Measurements from ENCODE around the gene MAL.

MAL gene

DNA sequence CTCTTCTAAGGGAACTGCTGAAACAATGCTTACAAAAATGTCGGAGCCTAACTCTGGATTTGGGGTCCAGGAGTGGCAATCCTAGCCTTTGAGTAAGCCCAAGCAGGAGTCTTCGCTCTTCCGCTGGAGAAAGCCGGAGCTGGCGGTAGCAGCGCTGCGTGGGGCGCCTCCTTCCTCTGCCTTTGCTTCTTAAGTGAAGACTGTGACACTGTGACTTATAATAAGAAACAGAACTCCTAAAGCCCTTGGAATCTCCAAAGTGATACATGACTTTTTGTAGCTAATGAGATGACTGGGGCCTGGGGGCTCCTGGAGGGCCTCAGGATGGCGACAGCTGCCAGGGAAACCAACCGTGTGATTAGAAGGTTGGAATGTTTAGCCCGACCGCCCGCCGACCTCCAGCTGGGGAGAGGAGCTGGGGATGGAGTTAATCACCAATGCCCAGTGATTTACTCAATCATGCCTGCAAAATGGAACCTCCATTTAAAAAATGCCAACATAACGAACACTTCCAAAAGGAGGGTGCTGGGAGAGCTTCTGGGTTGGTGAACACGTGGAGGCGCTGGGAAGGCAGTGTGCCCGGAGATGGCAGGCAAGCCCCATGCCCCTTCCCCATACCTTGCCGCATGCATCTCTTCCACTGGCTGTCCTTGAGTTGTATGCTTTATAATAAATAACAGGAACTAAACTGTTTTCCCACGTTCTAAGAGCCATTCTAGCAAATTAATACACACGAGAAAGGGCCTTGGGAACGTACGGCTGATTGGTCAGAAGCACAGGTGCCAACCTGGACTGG is 29.0 kb upstream of the MAL start:
- DNase-seq = peak; percentile 1

- DNase-seq = no peak
Observed at GRCh38 chr2:94997981-94998930, 27.3 kb upstream of the MAL start.

DNA sequence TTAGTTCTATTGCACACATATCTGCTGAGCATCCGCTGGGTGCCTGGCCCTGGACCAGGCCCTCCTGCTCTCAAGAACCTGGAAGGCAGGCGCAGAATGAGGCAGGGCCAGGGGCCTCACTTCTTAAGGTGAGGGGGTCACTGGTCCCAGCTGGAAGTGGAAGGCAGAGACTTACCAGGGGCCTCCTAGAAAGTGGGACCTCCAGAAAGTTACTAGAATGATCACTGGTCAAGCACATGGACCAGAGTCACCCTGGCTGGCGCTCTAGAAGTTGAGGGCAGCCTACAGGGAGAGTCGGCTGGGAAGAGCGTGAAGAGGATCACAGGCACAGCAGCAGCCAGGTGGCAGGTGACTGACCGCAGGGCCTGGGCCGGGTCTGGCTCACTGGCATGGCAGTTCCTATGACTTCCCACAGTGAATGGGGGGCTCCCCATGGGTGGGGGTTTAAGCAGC is 26.1 kb upstream of the MAL start:
- DNase-seq = no peak

DNA sequence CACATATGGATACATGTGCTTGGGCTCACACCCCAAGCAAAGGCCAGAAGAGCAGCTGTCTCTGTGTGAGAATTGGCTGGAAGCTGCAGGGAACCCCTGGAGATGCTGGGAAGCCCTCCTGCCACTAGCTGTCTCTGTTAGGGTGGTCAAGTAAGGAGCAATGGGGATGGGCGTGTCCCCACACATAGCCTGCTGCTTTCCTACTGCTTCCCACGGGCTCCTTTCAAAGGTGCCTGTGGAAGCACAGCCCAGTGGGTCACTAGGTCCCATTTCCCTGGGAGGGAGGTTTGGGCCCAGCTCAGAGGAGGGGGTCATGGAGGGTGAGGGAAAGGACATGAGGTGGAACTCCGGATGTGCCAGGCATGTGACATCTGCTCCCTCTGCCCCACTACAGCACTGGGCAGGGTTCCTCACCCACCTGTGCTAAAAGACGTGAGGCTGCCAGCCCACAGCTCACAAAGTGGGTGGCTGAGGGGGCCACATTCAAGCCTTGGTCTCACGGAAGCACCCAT is 24.4 kb upstream of the MAL start:
- no peak for DNase-seq

DNA sequence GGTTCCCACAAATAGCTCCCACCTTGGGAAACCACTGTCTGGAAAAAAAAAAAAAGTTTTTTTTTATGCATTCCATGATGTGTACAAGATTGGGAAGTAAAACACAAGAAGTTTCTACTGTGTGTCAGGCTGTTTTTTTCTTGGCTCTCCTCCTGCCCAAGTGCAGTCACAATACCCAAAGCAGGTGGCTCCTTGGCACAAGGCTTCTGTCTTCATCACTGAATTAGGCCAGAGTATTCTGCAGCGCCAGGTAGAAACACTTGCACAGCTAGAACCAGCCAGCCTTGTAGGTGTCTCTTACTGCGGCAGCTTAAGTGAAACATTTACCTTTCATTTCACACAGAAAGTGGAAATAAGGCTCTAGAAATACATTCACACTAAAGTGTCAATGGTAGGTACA is 23.8 kb upstream of the MAL start:
- no peak for DNase-seq

GRCh38 chr2:95002498-95002897 is 23.0 kb upstream of the MAL start:
- no peak for DNase-seq

- no peak for DNase-seq
Observed at GRCh38 chr2:95004287-95004686, 21.2 kb upstream of the MAL start.

DNA sequence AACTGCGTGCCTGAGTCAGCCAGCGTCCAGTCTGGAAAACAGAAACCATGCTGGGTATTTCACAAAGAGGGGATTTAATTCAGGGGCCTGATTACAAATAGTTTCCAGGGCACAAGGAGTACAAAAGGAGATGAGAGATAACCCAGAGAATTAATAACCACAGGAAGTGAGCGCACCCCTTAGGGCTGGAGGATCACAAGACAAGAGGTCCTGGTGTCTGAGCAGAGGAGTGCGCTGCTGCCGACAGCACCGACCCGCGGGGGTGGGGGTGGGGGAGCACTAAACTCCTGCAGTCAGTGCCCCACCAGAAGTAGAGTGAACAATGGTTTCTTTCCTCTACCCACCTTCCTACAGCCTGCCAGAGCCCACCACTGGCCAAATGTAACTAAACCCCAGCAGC is 20.8 kb upstream of the MAL start:
- no peak for DNase-seq

- no peak for DNase-seq
Observed at GRCh38 chr2:95005726-95006125, 19.8 kb upstream of the MAL start.

GRCh38 chr2:95006588-95006987 is 18.9 kb upstream of the MAL start:
- no peak for DNase-seq

- DNase-seq = no peak
Observed at GRCh38 chr2:95007031-95007609, 18.4 kb upstream of the MAL start.

GRCh38 chr2:95007822-95008221 is 17.7 kb upstream of the MAL start:
- DNase-seq = no peak

DNA sequence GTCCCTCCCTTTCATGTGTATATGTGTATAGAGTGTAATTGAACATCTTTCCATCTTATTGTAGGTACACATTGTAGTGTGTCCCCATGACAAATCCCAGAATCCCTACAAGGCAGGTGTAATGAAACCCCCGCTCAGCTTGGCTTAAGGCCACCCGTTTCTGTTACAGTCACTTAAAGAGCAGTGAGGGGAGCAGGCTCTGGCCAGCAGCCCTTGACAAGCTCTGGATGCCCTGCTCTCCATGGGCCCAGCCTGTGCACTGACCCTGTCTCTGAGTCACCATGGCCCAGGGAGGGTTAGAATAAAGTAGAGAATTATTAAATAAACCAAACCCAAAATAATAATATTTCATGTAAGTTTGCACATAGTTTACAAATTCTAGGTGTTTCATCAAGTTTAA is 17.2 kb upstream of the MAL start:
- DNase-seq = no peak

- DNase-seq = no peak
Observed at GRCh38 chr2:95008996-95009395, 16.5 kb upstream of the MAL start.

- no peak for DNase-seq
Observed at GRCh38 chr2:95009412-95009811, 16.1 kb upstream of the MAL start.

GRCh38 chr2:95010126-95010525 is 15.4 kb upstream of the MAL start:
- no peak for DNase-seq

DNA sequence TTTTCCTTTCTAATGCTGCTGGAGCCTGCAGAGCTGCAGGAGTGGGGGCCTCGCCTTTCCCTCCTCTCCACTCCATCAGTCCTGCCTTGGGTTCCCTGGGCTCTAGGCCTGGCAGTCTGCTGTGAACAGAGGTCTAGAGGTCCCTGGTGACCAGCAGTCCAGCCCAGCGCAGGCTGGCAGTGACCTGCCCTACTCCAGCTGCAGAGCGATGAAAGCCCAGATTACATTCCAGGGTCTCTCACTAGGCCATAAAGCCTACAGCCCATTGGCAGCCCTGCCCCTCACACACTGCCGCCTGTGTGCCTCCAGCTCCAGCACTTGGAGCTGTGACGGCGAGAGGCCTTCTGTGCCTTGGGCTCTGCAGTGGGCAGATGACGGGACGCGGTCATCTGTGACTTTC is 14.8 kb upstream of the MAL start:
- no peak for DNase-seq

GRCh38 chr2:95012881-95013550 is 12.5 kb upstream of the MAL start:
- no peak for DNase-seq

DNA sequence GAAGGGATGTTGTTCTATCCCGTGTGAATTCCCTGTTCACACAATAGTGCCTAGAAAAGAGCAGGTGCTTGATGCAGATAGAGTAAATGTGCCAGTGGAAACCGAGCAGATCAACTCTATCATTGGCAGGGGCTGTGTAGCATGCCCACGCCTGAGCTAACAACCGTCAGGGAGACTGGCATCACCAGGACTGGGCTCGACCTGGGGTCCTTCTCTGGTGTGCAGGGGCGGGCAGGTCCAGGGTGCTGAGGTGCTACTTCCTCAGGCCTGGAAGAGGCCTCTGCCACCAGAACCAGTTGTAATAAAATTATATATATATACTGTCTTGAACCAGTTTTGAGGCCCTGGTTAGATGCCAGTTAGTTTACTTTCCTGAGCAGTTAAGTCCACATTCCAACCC is 11.8 kb upstream of the MAL start:
- DNase-seq = no peak

- no peak for DNase-seq
Observed at GRCh38 chr2:95014126-95014708, 11.3 kb upstream of the MAL start.

GRCh38 chr2:95015261-95015912 is 10.1 kb upstream of the MAL start:
- no peak for DNase-seq

GRCh38 chr2:95016616-95017015 is 8.9 kb upstream of the MAL start:
- no peak for DNase-seq

Measured in fibroblast of skin of back (primary cell).